ENCODE measurements around the gene WFDC12.
"Not testable (repeated sequence)": the region's sequence is repeated elsewhere in the genome, so short reads cannot be mapped to it uniquely, and the experiment has no call there.

WFDC12 gene

GRCh38 chr20:45124365-45124764 is at the start of gene WFDC12:
Gene WFDC12, minus strand, starts transcription at chr20:45124465. Its CDS starts 18 bp downstream, at chr20:45124447.
- DNase-seq = no peak

DNA sequence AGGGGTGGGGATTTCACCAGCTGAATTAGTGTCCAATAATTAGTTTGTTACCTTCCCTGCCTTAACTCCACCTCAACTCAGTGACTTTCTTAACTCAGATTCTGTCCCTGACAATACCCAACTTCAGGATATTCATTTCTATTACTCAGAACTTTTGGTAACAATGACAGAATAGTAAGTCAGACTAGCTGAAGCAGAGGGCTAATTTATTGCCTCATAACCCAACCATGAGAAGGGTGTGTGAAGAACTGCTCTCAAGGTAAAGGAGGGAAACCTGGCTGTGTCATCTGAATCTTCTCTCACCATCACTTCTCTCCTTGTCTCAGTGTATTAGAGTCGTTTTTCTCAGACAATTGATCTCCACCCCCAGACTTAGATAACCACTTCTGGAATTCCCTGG is 49.3 kb upstream of the WFDC12 start:
- DNase-seq = no peak

GRCh38 chr20:45164906-45165305 is 40.6 kb upstream of the WFDC12 start:
- no peak for DNase-seq

GRCh38 chr20:45163083-45163803 is 39.0 kb upstream of the WFDC12 start:
- no peak for DNase-seq

DNA sequence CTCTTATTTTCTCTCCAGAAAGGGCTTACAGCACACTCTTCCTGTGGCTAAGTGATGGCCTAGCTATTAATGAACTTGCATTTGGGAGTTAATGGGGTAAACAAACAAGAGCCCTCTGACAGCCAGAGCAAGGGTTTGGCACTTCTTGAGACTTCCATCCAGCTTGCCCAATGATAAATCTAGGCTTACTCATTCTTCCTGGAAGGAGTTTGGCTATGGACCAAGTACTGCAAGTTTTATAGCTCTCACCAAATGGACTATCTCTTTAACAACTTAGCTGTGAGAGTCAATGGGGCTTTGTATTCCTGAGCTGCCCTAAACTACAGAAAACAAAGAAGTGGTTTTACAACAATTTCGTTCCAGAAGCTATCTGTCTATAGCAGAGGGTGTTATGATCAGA is 33.7 kb upstream of the WFDC12 start:
- no peak for DNase-seq

DNA sequence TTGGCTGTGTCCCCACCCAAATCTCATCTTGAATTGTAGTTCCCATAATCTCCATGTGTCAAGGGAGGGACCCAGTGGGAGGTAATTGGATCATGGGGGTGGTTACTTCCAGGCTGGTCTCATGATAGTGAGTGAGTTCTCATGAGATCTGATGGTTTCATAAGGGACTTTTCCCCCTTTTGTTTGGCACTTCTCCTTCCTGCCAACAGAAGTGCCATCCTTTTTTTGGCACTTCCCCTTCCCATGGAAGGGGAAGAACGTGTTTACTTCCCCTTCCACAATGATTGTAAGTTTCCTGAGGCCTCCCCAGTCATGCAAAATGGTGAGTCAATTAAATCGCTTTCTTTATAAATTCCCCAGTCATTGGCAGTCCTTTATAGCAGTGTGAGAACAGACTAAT is 32.4 kb upstream of the WFDC12 start:
- DNase-seq = no peak

- DNase-seq = not testable (repeated sequence)
Measured at GRCh38 chr20:45154794-45155193, 30.5 kb upstream of the WFDC12 start.

GRCh38 chr20:45154183-45154582 is 29.9 kb upstream of the WFDC12 start:
- DNase-seq = no peak

GRCh38 chr20:45153752-45154151 is 29.5 kb upstream of the WFDC12 start:
- DNase-seq = peak; percentile 1 to 22

DNA sequence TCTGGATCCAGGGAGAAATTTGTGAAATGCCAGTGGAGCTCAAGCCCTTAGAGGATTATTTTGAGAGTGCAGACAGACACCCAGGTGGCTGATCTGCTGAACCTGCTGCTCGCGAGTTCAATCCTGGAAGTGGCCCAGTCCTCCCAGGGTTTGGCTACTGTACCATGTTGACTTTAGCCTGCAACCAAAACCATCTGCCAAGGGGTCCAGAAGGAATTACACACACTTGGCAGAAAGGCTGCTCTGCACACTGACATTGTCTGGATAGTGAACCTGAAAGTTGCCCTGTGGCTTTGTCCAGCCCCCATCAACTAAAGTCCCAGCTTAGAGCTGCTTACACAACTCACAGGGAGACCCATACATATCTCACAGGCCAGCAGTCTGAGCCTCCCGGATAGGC is 28.9 kb upstream of the WFDC12 start:
- DNase-seq = no peak

- DNase-seq = no peak
Measured at GRCh38 chr20:45152405-45152804, 28.1 kb upstream of the WFDC12 start.

DNA sequence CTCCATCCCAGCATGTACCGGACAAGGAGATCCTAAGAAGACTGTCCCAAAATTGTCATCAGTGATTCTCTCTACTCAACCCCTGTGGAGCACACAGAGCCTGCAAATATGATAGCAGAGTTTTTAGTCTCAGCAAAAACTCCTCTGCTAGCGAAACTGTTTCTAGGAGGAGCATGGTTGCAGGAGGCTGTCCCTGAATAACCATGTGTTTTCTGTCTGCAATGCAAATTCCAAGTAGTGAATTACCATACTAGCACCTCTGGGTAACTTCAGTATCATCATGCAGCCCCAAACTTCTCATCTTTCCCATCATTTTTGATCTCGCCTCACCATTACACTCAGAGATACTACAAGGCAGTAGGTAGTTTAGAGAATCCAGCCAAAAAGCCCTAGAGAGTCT is 24.8 kb upstream of the WFDC12 start:
- no peak for DNase-seq

GRCh38 chr20:45140836-45141235 is 16.6 kb upstream of the WFDC12 start:
- no peak for DNase-seq

GRCh38 chr20:45139733-45140375 is 15.6 kb upstream of the WFDC12 start:
- DNase-seq = not testable (repeated sequence)

- peak; percentile 24 to 42 for DNase-seq
Measured at GRCh38 chr20:45138561-45139300, 14.5 kb upstream of the WFDC12 start.

GRCh38 chr20:45136911-45137310 is 12.6 kb upstream of the WFDC12 start:
- DNase-seq = no peak

- no peak for DNase-seq
Measured at GRCh38 chr20:45128099-45128498, 3.8 kb upstream of the WFDC12 start.

- DNase-seq = no peak
Measured at GRCh38 chr20:45121388-45121787, 2.9 kb downstream of the WFDC12 start.

DNA sequence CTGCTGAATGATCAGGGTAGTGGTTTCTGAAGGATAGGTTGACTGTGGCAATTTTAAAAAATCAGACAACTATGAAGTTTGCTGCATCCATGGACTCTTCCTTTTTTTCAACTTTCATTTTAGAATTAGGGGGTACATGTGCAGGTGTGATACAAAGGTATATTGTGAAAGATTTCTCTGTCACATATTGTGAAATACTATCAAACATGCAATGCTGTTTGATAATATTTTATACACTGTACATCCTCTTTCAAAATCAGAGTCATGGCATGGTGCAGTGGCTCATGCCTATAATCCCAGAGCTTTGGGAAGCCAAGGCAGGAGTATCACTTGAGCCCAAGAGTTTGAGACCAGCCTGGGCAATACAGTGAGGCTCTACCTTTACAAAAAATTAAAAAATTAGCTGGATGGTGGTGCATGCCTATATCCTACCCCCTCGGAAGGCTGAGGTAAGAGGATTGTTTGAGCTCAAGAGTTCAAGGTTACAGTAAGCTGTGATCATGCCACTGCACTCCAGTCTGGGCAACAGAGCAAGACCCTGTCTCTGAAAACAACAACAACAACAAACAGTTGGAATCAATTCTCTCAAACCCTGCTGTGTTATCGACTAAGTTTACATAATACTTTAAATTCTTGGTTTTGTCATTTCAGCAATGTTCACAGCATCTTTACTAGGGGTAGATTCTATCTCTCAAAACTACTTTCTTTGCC is 4.6 kb downstream of the WFDC12 start:
- DNase-seq = no peak

DNA sequence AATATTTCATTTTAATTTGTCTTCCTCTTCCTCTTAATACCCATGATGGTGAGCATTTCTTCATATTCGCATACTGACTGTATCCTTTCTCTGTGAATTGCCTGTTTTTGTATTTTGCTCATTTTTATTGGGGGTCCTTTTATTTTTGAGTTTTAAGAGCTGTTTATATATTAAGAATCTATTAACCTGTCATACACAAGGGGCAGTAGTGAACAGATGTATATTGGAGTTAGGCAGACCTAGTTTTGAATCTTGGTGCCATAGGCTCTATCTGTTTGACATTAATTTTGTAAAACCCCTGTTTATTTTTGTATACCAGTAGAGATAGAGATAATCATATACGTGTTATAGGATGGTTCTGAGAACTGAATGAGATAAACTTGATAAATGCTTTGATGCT is 6.2 kb downstream of the WFDC12 start:
- DNase-seq = no peak

DNA sequence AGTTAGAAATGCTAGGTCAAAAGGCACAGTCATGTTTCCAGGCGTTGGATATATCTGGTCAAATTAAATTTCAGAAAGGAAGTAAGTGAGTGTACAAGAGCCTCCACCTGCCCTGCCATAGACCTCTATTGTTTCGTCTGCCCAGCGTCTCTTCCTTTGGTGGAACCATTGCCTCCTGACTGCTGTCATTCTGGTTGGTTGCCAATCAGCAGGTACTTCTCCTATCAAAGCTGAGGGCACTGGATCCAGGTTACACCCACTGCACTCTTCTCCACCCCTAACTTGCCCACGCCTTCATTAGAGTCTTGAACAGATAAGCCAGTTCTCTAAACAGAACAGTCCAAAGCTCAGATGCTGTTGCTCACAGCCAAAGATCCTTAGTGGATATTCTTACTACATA is 6.7 kb downstream of the WFDC12 start:
- DNase-seq = no peak

DNA sequence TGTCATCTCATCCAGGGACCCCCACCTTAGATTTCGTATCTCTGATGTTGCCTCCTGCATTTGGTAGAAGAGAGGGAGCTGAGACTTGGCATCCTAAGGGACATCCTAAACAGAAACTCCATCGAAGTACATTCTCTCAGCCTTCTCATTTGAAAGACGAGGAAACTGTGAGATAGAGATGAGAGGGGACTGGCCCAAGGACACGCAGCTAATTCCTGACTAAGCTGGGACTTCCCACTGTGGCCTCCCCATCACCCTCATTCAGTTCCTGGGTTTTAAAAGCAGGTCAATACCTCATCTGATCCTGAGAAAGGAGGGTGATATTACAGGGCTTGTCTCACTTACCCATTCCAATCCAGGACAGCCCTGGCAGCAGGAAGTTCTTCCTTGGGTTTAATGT is 8.4 kb downstream of the WFDC12 start:
- DNase-seq = no peak

- DNase-seq = no peak
Measured at GRCh38 chr20:45115386-45115774, 8.9 kb downstream of the WFDC12 start.

Data from CD4-positive, alpha-beta T cell treated with Interleukin-4 for 1 hour (primary cell).